GM12892 (cell line): ENCODE measurements around the gene TRRAP.

Experiments
- DNase-seq: peaks from one replicate; pipeline ENCODE4 v3.0.0; 2011; ENCODE audit not compliant: insufficient read length
- FAIRE-seq: peaks from 2 replicates; lab custom pipeline; 2011; peaks lifted over from hg19 to GRCh38; lab: Jason Lieb, UNC
- POLR2A ChIP-seq: IDR thresholded peaks from 2 replicates; pipeline ENCODE4 v1.6.1; 2011; ENCODE audit warnings: low read depth, low read length, control low read depth
- POLR2AphosphoS5 ChIP-seq: IDR thresholded peaks from 2 replicates; pipeline ENCODE4 v1.6.1; 2011; ENCODE audit warnings: low read depth, low read length, control low read depth
- TAF1 ChIP-seq: IDR thresholded peaks from 2 replicates; pipeline ENCODE4 v1.6.1; 2011; ENCODE audit warnings: low read depth, mild to moderate bottlenecking, control low read depth, low read length, borderline replicate concordance

The TRRAP gene

DNA sequence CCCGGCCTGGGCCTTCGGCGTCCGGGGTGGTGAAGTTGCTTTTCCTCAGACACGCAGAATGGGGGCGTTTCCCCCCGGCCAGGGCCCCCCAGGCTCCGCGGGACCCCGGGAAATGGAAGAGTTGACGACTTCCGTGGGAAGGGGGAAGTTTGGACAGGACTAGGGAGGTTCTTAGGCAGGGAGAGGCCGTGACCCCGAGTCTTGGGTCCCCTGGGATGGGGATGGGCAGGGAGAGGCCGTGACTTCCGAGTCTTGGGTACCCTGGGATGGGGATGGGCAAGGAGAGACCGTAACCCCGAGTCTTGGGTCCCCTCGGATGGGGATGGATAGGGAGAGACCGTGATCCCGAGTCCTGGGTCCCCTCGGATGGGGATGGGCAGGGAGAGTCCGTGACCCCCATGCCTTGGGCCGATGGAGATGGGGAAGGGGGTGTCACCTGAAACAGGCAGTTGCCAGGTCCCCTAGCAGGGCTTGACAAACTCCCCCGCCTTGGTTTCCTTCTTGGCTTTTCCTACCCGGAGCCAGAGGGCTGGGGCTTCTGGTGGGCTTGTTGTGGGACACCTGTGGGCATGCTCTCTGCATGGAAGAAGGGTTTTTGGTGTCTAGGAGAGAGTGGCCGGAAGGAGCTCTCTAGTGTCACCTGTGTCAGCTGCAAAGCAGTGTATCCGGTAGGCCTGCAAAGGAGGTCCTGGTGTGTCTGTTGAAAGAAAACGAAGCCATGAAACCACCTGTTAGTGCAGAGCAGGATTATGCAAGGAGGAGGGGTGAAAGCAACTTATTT lies 1.1 kb downstream of the TRRAP start:
- DNase-seq (no peak), FAIRE-seq (peak; percentile 92)
- no peak for TF ChIP-seq POLR2AphosphoS5
- TF ChIP-seq POLR2A: peak; percentile 24; the same call in 1 of the 2 replicates
- TF ChIP-seq TAF1: no peak; the same call in 1 of the 2 replicates

GRCh38 chr7:98879979-98880315 lies 1.6 kb downstream of the TRRAP start:
- DNase-seq (no peak), FAIRE-seq (no peak)
- no peak for TF ChIP-seq TAF1
- TF ChIP-seq POLR2A: no peak
- TF ChIP-seq POLR2AphosphoS5: no peak

- no peak for TF ChIP-seq POLR2AphosphoS5
- TF ChIP-seq POLR2A: no peak
- no peak for TF ChIP-seq TAF1
- DNase-seq (no peak), FAIRE-seq (no peak)
Measured at GRCh38 chr7:98880485-98880884, 2.2 kb downstream of the TRRAP start.

- DNase-seq (no peak), FAIRE-seq (no peak)
- no peak for TF ChIP-seq TAF1
- no peak for TF ChIP-seq POLR2AphosphoS5
- TF ChIP-seq POLR2A: no peak
Measured at GRCh38 chr7:98881561-98882315, 3.4 kb downstream of the TRRAP start.

- no peak for TF ChIP-seq POLR2A
- no peak for TF ChIP-seq POLR2AphosphoS5
- no peak for TF ChIP-seq TAF1
- no peak for DNase-seq
- FAIRE-seq: no peak
Measured at GRCh38 chr7:98884416-98884815, 6.1 kb downstream of the TRRAP start.

GRCh38 chr7:98887038-98887437 lies 8.7 kb downstream of the TRRAP start:
- FAIRE-seq (no peak), DNase-seq (no peak)
- TF ChIP-seq POLR2AphosphoS5 (no peak), POLR2A (no peak)

DNA sequence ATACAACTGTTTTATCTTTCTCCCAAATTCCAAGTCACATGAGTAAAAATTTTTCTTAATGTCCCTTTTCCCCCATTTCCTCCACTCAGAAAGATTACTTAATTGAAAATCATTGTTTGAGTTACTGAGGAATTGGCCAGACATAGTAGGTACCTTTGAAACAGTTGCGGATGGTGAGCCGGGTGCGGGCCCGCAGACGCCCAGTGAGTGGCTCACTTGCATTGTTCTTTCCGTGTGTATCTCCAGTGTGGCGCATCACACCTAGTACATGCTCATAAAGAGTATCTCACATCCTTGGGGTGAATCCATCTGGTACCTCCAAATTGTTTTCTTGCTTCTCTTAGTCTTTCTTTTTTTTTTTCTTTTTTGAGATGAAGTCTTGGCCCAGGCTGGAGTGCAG lies 14.3 kb downstream of the TRRAP start:
- no peak for FAIRE-seq
- DNase-seq: no peak

GRCh38 chr7:98899816-98900215 lies 21.5 kb downstream of the TRRAP start:
- DNase-seq: no peak
- FAIRE-seq: no peak
- TF ChIP-seq TAF1 (no peak), POLR2A (no peak), POLR2AphosphoS5 (no peak)

More for the DNA sequence above, 14.3 kb downstream of the TRRAP start:
- TF ChIP-seq POLR2AphosphoS5 (no peak), TAF1 (no peak), POLR2A (no peak)

DNA sequence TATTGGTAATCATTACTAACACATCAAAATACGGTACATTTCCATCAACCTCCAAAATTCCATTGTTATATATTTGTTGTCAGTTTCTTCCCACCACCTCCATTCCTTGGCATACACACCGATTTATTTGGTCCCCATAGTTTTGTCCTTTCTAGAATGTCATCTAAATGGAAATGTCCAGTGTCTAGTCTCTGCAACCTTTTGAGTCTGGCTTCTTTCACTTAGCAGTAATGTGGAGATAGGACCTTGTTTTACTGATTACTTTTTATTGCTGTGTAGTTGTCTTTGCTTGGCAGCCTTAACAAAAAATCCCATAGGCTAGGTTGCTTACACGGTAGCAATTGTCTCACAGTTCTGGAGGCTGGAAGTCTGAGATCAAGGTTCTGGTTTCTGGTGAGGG lies 22.5 kb downstream of the TRRAP start:
- FAIRE-seq: no peak
- no peak for DNase-seq

DNA sequence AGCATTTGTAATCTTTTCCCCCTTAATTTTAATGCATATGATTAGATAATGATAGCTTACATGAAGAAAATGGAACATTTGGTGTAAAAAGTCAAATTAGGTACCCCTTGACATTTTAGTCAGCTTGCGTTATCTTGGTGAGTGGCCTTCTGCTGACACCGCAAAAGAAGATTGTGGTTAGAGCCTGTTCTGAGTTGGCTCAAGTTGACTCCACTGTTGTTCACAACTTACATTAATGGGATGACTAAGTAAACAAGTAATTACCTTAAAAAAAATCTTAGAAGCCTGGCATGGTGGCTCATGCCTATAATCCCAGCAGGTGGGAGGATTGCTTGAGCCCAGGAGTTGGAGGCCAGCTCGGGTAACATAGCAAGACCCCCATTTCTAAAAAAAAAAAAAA lies 24.2 kb downstream of the TRRAP start:
- TF ChIP-seq POLR2A (no peak), TAF1 (no peak), POLR2AphosphoS5 (no peak)
- FAIRE-seq (no peak), DNase-seq (no peak)

More for the DNA sequence above, 22.5 kb downstream of the TRRAP start:
- TF ChIP-seq POLR2AphosphoS5 (no peak), TAF1 (no peak), POLR2A (no peak)

GRCh38 chr7:98903246-98903645 lies 24.9 kb downstream of the TRRAP start:
- no peak for TF ChIP-seq POLR2AphosphoS5
- TF ChIP-seq POLR2A: no peak
- no peak for TF ChIP-seq TAF1
- DNase-seq (no peak), FAIRE-seq (no peak)

DNA sequence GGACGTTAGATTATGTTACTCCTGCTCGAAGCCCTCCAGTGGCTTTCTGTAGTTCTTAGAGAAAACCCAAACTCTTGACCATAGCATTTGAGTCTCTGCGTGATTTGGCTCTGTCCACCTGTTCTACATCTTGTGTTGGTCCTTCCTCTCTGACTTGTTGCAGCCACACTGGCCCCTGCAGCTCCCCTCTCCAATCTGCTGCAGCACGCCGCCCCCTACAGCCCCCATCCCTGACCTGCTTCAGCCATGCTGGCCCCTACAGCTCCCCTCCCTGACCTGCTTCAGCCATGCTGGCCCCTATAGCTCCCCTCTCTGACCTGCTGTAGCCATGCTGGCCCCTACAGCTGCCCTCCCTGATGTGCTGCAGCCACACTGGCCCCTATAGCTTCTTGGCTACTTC lies 29.2 kb downstream of the TRRAP start:
- TF ChIP-seq TAF1: no peak
- no peak for TF ChIP-seq POLR2A
- no peak for TF ChIP-seq POLR2AphosphoS5
- FAIRE-seq: no peak

More for the DNA sequence above, 29.2 kb downstream of the TRRAP start:
- no peak for DNase-seq
